Activated CD8-positive, alpha-beta memory T cell treated with anti-CD3 and anti-CD28 coated beads for 24 hours (primary cell): ENCODE data around the gene TMEM121.
"Not testable (repeated sequence)": the region's sequence is repeated elsewhere in the genome, so short reads cannot be mapped to it uniquely, and the experiment has no call there.

Experiments
- DNase-seq: peaks from one replicate; pipeline ENCODE4 v3.0.0-alpha.2; 2020

The TMEM121 gene

GRCh38 chr14:105528586-105529318, 2.4 kb downstream of the TMEM121 start:
- peak; percentile 83 for DNase-seq

- DNase-seq: no peak
Measured at GRCh38 chr14:105529319-105529568, 2.9 kb downstream of the TMEM121 start.

GRCh38 chr14:105529569-105530284, 3.3 kb downstream of the TMEM121 start:
- peak; percentile 71 for DNase-seq

GRCh38 chr14:105530285-105531087, 4.1 kb downstream of the TMEM121 start:
- no peak for DNase-seq

GRCh38 chr14:105531088-105531893, 4.9 kb downstream of the TMEM121 start:
- no peak for DNase-seq

- DNase-seq: no peak
Measured at GRCh38 chr14:105531894-105532623, 5.7 kb downstream of the TMEM121 start.

- no peak for DNase-seq
Measured at GRCh38 chr14:105532735-105533141, 6.4 kb downstream of the TMEM121 start.

GRCh38 chr14:105533391-105533790, 7.0 kb downstream of the TMEM121 start:
- no peak for DNase-seq

GRCh38 chr14:105533811-105534498, 7.6 kb downstream of the TMEM121 start:
- no peak for DNase-seq

GRCh38 chr14:105534586-105534985, 8.2 kb downstream of the TMEM121 start:
- DNase-seq: no peak

GRCh38 chr14:105536051-105536450, 9.7 kb downstream of the TMEM121 start:
- no peak for DNase-seq

- DNase-seq: peak; percentile 50
Measured at GRCh38 chr14:105536691-105537579, 10.6 kb downstream of the TMEM121 start.

GRCh38 chr14:105537580-105538474, 11.4 kb downstream of the TMEM121 start:
- DNase-seq: peak; percentile 93

GRCh38 chr14:105538481-105539049, 12.2 kb downstream of the TMEM121 start:
- peak; percentile 50 for DNase-seq

- DNase-seq: no peak
Measured at GRCh38 chr14:105540811-105541210, 14.4 kb downstream of the TMEM121 start.

- no peak for DNase-seq
Measured at GRCh38 chr14:105541218-105541875, 15.0 kb downstream of the TMEM121 start.

GRCh38 chr14:105545676-105546075, 19.3 kb downstream of the TMEM121 start:
- DNase-seq: not testable (repeated sequence)

GRCh38 chr14:105546410-105546809, 20.0 kb downstream of the TMEM121 start:
- DNase-seq: not testable (repeated sequence)
